H9 (cell line): ENCODE data around the gene IRX4. TPM values are rescaled to one million over a fixed set of nuclear protein-coding genes. Genes with fewer than 3 reads are reported as not detected.

Experiments used
- DNase-seq: peaks from one replicate; pipeline ENCODE4 v3.0.0-alpha.2; 2017
- H2AFZ ChIP-seq: one replicate; pipeline ENCODE4 v1.6.1; 2013; ENCODE audit warnings: mild to moderate bottlenecking, low read length, control low read depth, moderate library complexity
- H2AK5ac ChIP-seq: 2 replicates; pipeline ENCODE4 v1.6.1; 2013; ENCODE audit warnings: low read length, control low read depth, mixed read lengths; ENCODE audit not compliant: insufficient read length
- H2BK120ac ChIP-seq: one replicate; pipeline ENCODE4 v1.6.1; 2013; ENCODE audit warnings: low read depth, mild to moderate bottlenecking, low read length, control low read depth, inconsistent platforms; ENCODE audit not compliant: poor library complexity, severe bottlenecking
- H2BK12ac ChIP-seq: 2 replicates; pipeline ENCODE4 v1.6.1; 2013; ENCODE audit warnings: low read length, control low read depth, mixed read lengths, low read depth; ENCODE audit not compliant: insufficient read length
- H2BK15ac ChIP-seq: 2 replicates; pipeline ENCODE4 v1.6.1; 2013; ENCODE audit warnings: low read depth, low read length, control low read depth
- H2BK20ac ChIP-seq: one replicate; pipeline ENCODE4 v1.6.1; 2013; ENCODE audit warnings: low read depth, mild to moderate bottlenecking, low read length, control low read depth, inconsistent platforms; ENCODE audit not compliant: poor library complexity, severe bottlenecking
- H2BK5ac ChIP-seq: 2 replicates; pipeline ENCODE4 v1.6.1; 2013; ENCODE audit warnings: low read length, control low read depth, mixed read lengths; ENCODE audit not compliant: insufficient read length
- H3K14ac ChIP-seq: 2 replicates; pipeline ENCODE4 v1.6.1; 2013; ENCODE audit warnings: low read length, control low read depth; ENCODE audit not compliant: insufficient read depth
- H3K18ac ChIP-seq: 2 replicates; pipeline ENCODE4 v1.6.1; 2013; ENCODE audit warnings: low read depth, mild to moderate bottlenecking, mixed read lengths, low read length, control low read depth; ENCODE audit not compliant: insufficient read length
- H3K23ac ChIP-seq: 2 replicates; pipeline ENCODE4 v1.6.1; 2013; ENCODE audit warnings: low read length, control low read depth, mixed read lengths, low read depth; ENCODE audit not compliant: insufficient read length
- H3K23me2 ChIP-seq: 2 replicates; pipeline ENCODE4 v1.6.1; 2013; ENCODE audit warnings: low read depth, mild to moderate bottlenecking, mixed read lengths, low read length, control low read depth; ENCODE audit not compliant: insufficient read length, poor library complexity, severe bottlenecking
- H3K27ac ChIP-seq: 2 replicates; pipeline ENCODE4 v1.5.1; 2013; ENCODE audit warnings: low read length, control low read depth, mixed read lengths, low read depth; ENCODE audit not compliant: insufficient read length
- H3K27me3 ChIP-seq: 2 replicates; pipeline ENCODE4 v1.6.1; 2013; ENCODE audit warnings: low read length, control low read depth, inconsistent platforms; ENCODE audit not compliant: insufficient read depth
- H3K4ac ChIP-seq: 2 replicates; pipeline ENCODE4 v1.6.1; 2013; ENCODE audit warnings: low read depth, mild to moderate bottlenecking, control low read depth, inconsistent platforms, low read length, moderate library complexity
- H3K4me1 ChIP-seq: 2 replicates; pipeline ENCODE4 v1.6.1; 2013; ENCODE audit warnings: low read length, control low read depth, inconsistent platforms; ENCODE audit not compliant: insufficient read depth
- H3K4me2 ChIP-seq: 2 replicates; pipeline ENCODE4 v1.6.1; 2013; ENCODE audit warnings: low read length, control low read depth, mixed read lengths; ENCODE audit not compliant: insufficient read length, insufficient read depth
- H3K56ac ChIP-seq: 2 replicates; pipeline ENCODE4 v1.6.1; 2013; ENCODE audit warnings: low read depth, mild to moderate bottlenecking, mixed read lengths, low read length, control low read depth; ENCODE audit not compliant: insufficient read length
- H3K79me1 ChIP-seq: 2 replicates; pipeline ENCODE4 v1.6.1; 2013; ENCODE audit warnings: low read depth, mild to moderate bottlenecking, moderate library complexity, low read length, control low read depth, inconsistent platforms; ENCODE audit not compliant: insufficient read depth, poor library complexity, severe bottlenecking
- H3K79me2 ChIP-seq: 2 replicates; pipeline ENCODE4 v1.6.1; 2013; ENCODE audit warnings: low read length, control low read depth, inconsistent platforms; ENCODE audit not compliant: insufficient read depth
- H3K9ac ChIP-seq: 2 replicates; pipeline ENCODE4 v1.6.1; 2013; ENCODE audit warnings: low read length, control low read depth, mixed read lengths; ENCODE audit not compliant: insufficient read length; ENCODE audit errors: extremely low read depth
- H3K9me3 ChIP-seq: one replicate; pipeline ENCODE4 v1.6.1; 2013; ENCODE audit warnings: low read depth, low read length, inconsistent platforms; ENCODE audit not compliant: control insufficient read depth
- H3T11ph ChIP-seq: one replicate; pipeline ENCODE4 v1.6.1; 2013; ENCODE audit warnings: mild to moderate bottlenecking, low read length, control low read depth, inconsistent platforms
- H4K20me1 ChIP-seq: one replicate; pipeline ENCODE4 v1.6.1; 2013; ENCODE audit not compliant: control insufficient read depth, insufficient read length, insufficient read depth
- H4K5ac ChIP-seq: 2 replicates; pipeline ENCODE4 v1.6.1; 2013; ENCODE audit warnings: low read depth, mild to moderate bottlenecking, mixed read lengths, low read length, control low read depth; ENCODE audit not compliant: insufficient read length
- H4K8ac ChIP-seq: replicated peaks from 2 replicates; pipeline ENCODE4 v1.6.1; 2013; ENCODE audit warnings: low read length, control low read depth, mixed read lengths, low read depth; ENCODE audit not compliant: insufficient read length
- H4K91ac ChIP-seq: 2 replicates; pipeline ENCODE4 v1.6.1; 2013; ENCODE audit warnings: low read depth, mild to moderate bottlenecking, moderate library complexity, mixed read lengths, low read length, control low read depth; ENCODE audit not compliant: insufficient read length
- H3K27ac Mint-ChIP-seq, 3 experiments: 2 replicates in 2 of 3; 3 replicates in 1 of 3; pipeline ENCODE4 v1.8.0; 2020 to 2021; ENCODE audit warnings: mixed read lengths in 3 of 3, mild to moderate bottlenecking in 1 of 3, moderate library complexity in 1 of 3
- H3K27me3 Mint-ChIP-seq: 2 replicates; pipeline ENCODE4 v1.8.0; 2021; ENCODE audit warnings: low read depth, mild to moderate bottlenecking, moderate library complexity, mixed read lengths
- H3K36me3 Mint-ChIP-seq, 3 experiments: 2 replicates in 2 of 3; 3 replicates in 1 of 3; pipeline ENCODE4 v1.8.0; 2020 to 2021; ENCODE audit warnings: low read depth in 3 of 3, mixed read lengths in 3 of 3; ENCODE audit not compliant: insufficient read depth in 1 of 3
- H3K4me1 Mint-ChIP-seq, 2 experiments: 2 replicates each; pipeline ENCODE4 v1.8.0; 2020; ENCODE audit warnings: mixed read lengths in 2 of 2
- H3K4me3 Mint-ChIP-seq, 2 experiments: 2 replicates in 1 of 2; 3 replicates in 1 of 2; pipeline ENCODE4 v1.8.0; 2020 to 2021; ENCODE audit warnings: mild to moderate bottlenecking in 2 of 2, mixed read lengths in 2 of 2, moderate library complexity in 1 of 2
- H3K9me3 Mint-ChIP-seq, 2 experiments: 2 replicates in 1 of 2; 3 replicates in 1 of 2; pipeline ENCODE4 v1.8.0; 2020; ENCODE audit warnings: mild to moderate bottlenecking in 2 of 2, mixed read lengths in 2 of 2, moderate library complexity in 1 of 2
- CTCF ChIP-seq: fragments of 200-600 bp; sonication (generic); conservative IDR thresholded peaks from 3 replicates; pipeline ENCODE4 v1.8.0; 2021; ENCODE audit warnings: antibody characterized with exemption, mild to moderate bottlenecking
- WGBS: extraction: QIAGEN DNeasy Blood & Tissue Kit; methylation state at CpG from one replicate; pipeline ENCODE4 v1.1.7; 2013; ENCODE audit warnings: missing lambda C conversion rate, low lambda C conversion rate, mixed read lengths; ENCODE audit not compliant: insufficient read length; ENCODE audit errors: extremely low coverage; 5-methylcytosine and 5-hydroxymethylcytosine counted together
- total RNA-seq: library from RNA; stranded (reverse); gene quantifications from 2 replicates; pipeline ENCODE4 v1.2.1, GENCODE V29; 2021

IRX4 gene
- total RNA-seq, 1 experiment from 2014 or later = 3.2 TPM

DNA sequence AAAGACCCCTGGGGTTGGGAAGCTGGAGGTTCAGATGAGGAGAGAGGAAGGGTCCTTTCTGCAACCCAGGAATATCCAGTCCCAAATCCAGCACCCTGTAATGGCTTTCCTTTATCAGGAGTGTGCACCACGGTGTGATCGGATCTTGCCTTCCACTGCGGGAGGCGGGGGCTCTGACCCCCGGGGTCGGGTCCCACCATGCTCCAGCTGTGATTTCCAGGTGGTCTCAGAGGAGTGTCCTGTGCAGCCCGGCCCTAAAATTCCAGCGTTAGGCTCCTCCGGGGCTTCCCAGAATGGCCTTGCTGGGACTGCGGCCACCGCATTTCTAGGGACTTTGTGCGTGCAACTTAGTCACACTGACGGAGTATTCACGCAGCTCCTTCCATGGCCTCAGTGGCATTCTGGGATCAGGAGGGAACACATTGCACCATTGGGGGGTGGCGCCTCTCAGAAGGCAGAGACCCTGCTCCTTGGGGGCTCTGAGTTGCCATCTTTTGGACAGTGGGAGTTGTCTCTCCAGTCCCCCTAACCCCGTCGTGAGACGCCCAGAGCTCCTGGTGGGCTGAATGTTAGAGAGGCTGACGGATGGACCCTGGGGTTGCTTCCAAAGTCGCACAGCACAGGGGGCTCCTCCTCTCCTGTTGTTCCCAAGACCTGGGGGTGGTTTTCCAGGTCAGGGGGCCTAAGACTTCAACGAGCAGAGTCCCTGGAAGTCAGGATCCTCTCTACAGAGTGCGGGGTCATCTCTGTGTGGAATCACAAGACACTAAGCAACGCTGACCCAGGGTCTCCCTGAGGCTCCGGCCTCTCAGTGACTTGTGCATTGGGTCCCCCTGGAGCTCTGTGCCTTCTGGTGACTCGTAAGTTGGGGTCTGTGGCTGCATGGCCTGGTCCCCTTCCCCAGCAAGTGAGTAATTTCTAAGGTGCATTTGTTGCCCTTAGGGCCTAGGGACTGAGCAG, 42.7 kb upstream of the IRX4 start:
- Histone ChIP-seq H3K4ac (no peak overlapping the region), H2BK20ac (no peak overlapping the region), H3T11ph (no peak overlapping the region), H3K4me2 (no peak overlapping the region), H2AK5ac (no peak overlapping the region), H3K23me2 (no peaks in the 10 kb centered on the region), H2BK12ac (no peak overlapping the region), H4K91ac (no peak overlapping the region), H2BK15ac (no peak overlapping the region), H3K79me2 (no peaks in the 10 kb centered on the region), H3K27me3 (no peaks in the 10 kb centered on the region; the same call in 1 of the 2 replicates), H3K79me1 (no peaks in the 10 kb centered on the region), H3K23ac (no peak overlapping the region), H3K18ac (no peak overlapping the region), H4K5ac (no peak overlapping the region), H3K56ac (no peak overlapping the region), H2AFZ (no peak overlapping the region), H2BK5ac (no peak overlapping the region), H2BK120ac (no peak overlapping the region), H3K4me1 (no peaks in the 10 kb centered on the region; the same call in 1 of the 2 replicates), H3K27ac (no peak overlapping the region), H3K9me3 (no peaks in the 10 kb centered on the region), H3K9ac (no peak overlapping the region), H4K8ac (no peak overlapping the region), H4K20me1 (peaks cover 4% of the 10 kb centered on the region), H3K14ac (no peak overlapping the region; the same call in 1 of the 2 replicates)
- H3K9me3 Mint-ChIP-seq = no peaks in the 10 kb centered on the region
- WGBS = no CpG with 5 or more reads among the region's 25 CpGs
- H3K27ac Mint-ChIP-seq = no peak overlapping the region
- peaks cover 0 to 4% of the 10 kb centered on the region in 2 experiments; a peak in 2 of 4 replicates for H3K4me1 Mint-ChIP-seq
- no peaks in the 10 kb centered on the region for H3K36me3 Mint-ChIP-seq
- H3K27me3 Mint-ChIP-seq = peaks cover 15% of the 10 kb centered on the region
- no peak overlapping the region for H3K4me3 Mint-ChIP-seq
- no peak for DNase-seq
- no peak for TF ChIP-seq CTCF
